GM19023 (cell line): Measurements from ENCODE around the gene THADA.

ENCODE experiments used
- ATAC-seq: cut with Tn5 transposase; IDR thresholded peaks from one replicate; pipeline ENCODE4 v1.9.1; 2021; ENCODE audit warnings: mild to moderate bottlenecking, moderate library complexity; ENCODE audit not compliant: unreplicated experiment

Gene THADA

GRCh38 chr2:43509886-43510285 is 86.0 kb downstream of the THADA start:
- ATAC-seq = no peak

- ATAC-seq = no peak
Measured at GRCh38 chr2:43508209-43508608, 87.6 kb downstream of the THADA start.

GRCh38 chr2:43507137-43507536 is 88.7 kb downstream of the THADA start:
- no peak for ATAC-seq

- ATAC-seq = no peak
Measured at GRCh38 chr2:43495727-43496126, 100.1 kb downstream of the THADA start.

GRCh38 chr2:43493954-43494353 is 101.9 kb downstream of the THADA start:
- ATAC-seq = no peak

- ATAC-seq = no peak
Measured at GRCh38 chr2:43491065-43491639, 104.7 kb downstream of the THADA start.

- no peak for ATAC-seq
Measured at GRCh38 chr2:43490252-43490786, 105.5 kb downstream of the THADA start.

GRCh38 chr2:43488737-43489136 is 107.1 kb downstream of the THADA start:
- ATAC-seq = no peak

GRCh38 chr2:43486603-43487002 is 109.2 kb downstream of the THADA start:
- no peak for ATAC-seq

- no peak for ATAC-seq
Measured at GRCh38 chr2:43484323-43484930, 111.4 kb downstream of the THADA start.

- ATAC-seq = no peak
Measured at GRCh38 chr2:43482961-43483360, 112.9 kb downstream of the THADA start.

- no peak for ATAC-seq
Measured at GRCh38 chr2:43481927-43482542, 113.8 kb downstream of the THADA start.

GRCh38 chr2:43480874-43481273 is 115.0 kb downstream of the THADA start:
- no peak for ATAC-seq

- ATAC-seq = no peak
Measured at GRCh38 chr2:43478412-43479086, 117.3 kb downstream of the THADA start.

GRCh38 chr2:43475922-43476321 is 119.9 kb downstream of the THADA start:
- ATAC-seq = no peak

- ATAC-seq = no peak
Measured at GRCh38 chr2:43475137-43475846, 120.5 kb downstream of the THADA start.

- ATAC-seq = no peak
Measured at GRCh38 chr2:43474273-43474672, 121.6 kb downstream of the THADA start.

GRCh38 chr2:43473767-43474166 is 122.1 kb downstream of the THADA start:
- ATAC-seq = no peak

GRCh38 chr2:43472527-43473194 is 123.2 kb downstream of the THADA start:
- no peak for ATAC-seq

GRCh38 chr2:43469713-43470112 is 126.1 kb downstream of the THADA start:
- no peak for ATAC-seq

GRCh38 chr2:43469094-43469493 is 126.7 kb downstream of the THADA start:
- ATAC-seq = no peak
